Dendritic cell treated with granulocyte-macrophage colony-stimulating factor and Interleukin-4, amounts not matched to agents 40 ng/mL and 50 ng/mL, for 4 days (primary cell): ENCODE data around the gene SOX14.

Experiments used
- H3K27ac Mint-ChIP-seq: one replicate; pipeline ENCODE4 v1.8.0; 2022; ENCODE audit warnings: mild to moderate bottlenecking, mixed read lengths
- H3K27me3 Mint-ChIP-seq: one replicate; pipeline ENCODE4 v1.8.0; 2022; ENCODE audit warnings: mild to moderate bottlenecking, mixed read lengths
- H3K36me3 Mint-ChIP-seq: one replicate; pipeline ENCODE4 v1.8.0; 2022; ENCODE audit warnings: low read depth, mixed read lengths
- H3K4me1 Mint-ChIP-seq: one replicate; pipeline ENCODE4 v1.8.0; 2022; ENCODE audit warnings: low read depth, mixed read lengths
- H3K4me3 Mint-ChIP-seq: one replicate; pipeline ENCODE4 v1.8.0; 2022; ENCODE audit warnings: mild to moderate bottlenecking, moderate library complexity, mixed read lengths
- H3K9me3 Mint-ChIP-seq: one replicate; pipeline ENCODE4 v1.8.0; 2022; ENCODE audit warnings: mixed read lengths
- intact Hi-C: fragments of 100-400 bp; cut with micrococcal nuclease; formaldehyde crosslinking; loops from one replicate; pipeline ENCODE4 v1.15.0; 2022

The SOX14 gene

DNA sequence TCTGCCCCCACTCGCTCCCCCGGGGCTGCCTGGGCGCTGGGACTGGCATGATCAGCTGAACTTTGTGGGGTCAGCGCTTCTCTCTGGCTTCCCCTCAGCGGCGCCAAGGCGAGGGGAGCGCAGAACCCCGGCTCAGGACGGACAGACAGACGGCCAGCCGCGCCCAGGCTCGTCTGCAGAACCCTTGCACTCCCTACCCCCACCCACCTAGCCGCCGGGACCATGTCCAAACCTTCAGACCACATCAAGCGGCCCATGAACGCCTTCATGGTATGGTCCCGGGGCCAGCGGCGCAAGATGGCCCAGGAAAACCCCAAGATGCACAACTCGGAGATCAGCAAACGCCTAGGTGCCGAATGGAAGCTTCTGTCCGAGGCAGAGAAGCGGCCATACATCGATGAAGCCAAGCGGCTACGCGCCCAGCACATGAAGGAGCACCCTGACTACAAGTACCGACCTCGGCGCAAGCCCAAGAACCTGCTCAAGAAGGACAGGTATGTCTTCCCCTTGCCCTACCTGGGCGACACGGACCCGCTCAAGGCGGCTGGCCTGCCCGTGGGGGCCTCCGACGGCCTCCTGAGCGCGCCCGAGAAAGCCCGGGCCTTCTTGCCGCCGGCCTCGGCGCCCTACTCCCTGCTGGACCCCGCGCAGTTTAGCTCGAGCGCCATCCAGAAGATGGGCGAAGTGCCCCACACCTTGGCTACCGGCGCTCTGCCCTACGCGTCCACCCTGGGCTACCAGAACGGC, 621 bp downstream of the SOX14 start:
- intact Hi-C loops: no loop called here
- no peak overlapping the region for H3K4me3 Mint-ChIP-seq

DNA sequence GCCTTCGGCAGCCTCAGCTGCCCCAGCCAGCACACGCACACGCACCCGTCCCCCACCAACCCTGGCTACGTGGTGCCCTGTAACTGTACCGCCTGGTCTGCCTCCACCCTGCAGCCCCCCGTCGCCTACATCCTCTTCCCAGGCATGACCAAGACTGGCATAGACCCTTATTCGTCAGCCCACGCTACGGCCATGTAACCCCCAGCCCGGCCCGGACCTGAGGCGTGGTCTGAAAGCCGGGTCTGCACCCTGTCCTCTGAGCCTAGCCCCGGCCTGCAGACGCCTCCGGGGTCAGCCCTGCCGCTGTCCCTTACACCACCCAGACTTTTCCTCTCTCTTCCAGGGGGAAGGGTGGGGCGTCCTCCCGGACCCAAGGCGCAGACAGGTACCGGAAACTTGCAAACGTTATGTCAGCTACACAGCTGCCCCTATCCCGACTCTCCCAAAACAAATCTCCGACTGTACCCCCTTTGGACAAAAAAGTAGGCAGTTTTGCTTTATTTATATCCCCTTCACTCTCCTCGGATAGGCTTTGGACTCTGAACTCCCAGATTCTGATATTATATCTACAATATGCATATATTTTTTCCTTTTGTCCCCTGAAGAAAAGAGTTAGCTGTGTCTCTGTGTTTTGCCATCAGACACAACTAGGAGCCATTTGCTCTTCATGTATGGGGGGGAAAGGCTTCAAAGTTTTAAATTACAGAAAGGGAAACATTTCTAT, 1.4 kb downstream of the SOX14 start:
- intact Hi-C loops: no loop called here
- Mint-ChIP-seq H3K4me1 (peaks cover 14% of the 10 kb centered on the region), H3K27me3 (peaks cover 100% of the 10 kb centered on the region), H3K36me3 (no peaks in the 10 kb centered on the region), H3K27ac (no peak overlapping the region), H3K4me3 (no peak overlapping the region), H3K9me3 (no peaks in the 10 kb centered on the region)

More for the DNA sequence above, 621 bp downstream of the SOX14 start:
- Mint-ChIP-seq H3K36me3 (no peaks in the 10 kb centered on the region), H3K4me1 (peaks cover 14% of the 10 kb centered on the region), H3K27ac (no peak overlapping the region), H3K9me3 (no peaks in the 10 kb centered on the region), H3K27me3 (peaks cover 99% of the 10 kb centered on the region)

DNA sequence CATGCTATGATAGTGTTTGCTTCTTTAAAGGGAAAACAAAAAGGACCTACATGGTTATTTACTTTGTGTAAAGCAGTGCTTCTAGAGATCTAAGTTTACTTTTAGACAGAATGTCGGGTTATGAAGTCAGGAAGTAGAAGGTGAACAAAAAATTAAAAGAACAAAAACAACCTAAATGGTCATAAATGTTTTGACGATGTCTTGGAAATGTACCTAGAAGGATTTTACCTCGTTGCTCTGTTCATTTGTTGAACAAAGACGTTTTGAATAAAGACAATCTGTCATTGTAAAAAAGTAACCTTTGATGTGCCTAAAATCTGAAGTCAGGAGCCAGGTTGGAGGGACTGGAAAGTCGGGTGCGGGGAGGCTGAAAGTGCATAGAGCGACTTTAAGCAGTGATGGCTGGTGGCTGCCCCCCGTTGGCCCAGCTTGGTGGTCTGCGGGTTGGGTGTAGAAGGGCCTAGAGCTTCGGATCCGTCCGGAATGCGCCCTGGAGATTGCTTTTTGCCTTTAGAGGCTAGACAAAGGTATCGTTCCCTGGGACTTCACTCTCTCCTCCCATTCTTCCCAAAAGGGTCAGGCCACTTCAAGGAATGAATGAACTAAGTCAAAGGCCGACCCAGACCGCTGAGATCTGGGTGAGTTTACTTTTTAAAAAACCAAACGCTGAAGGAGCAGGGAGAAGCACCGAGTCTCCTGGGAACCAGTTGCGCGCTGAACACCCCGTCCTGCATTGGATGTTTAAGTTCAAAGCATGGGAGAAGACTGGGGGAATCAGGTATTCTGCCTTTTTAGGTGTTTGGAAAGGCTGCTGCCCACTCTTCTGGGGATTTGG, 2.1 kb downstream of the SOX14 start:
- H3K4me1 Mint-ChIP-seq: peaks cover 14% of the 10 kb centered on the region
- peaks cover 100% of the 10 kb centered on the region for H3K27me3 Mint-ChIP-seq
- intact Hi-C loops: no loop called here
- H3K9me3 Mint-ChIP-seq: no peaks in the 10 kb centered on the region
- no peak overlapping the region for H3K27ac Mint-ChIP-seq
- H3K36me3 Mint-ChIP-seq: no peaks in the 10 kb centered on the region
- no peak overlapping the region for H3K4me3 Mint-ChIP-seq

DNA sequence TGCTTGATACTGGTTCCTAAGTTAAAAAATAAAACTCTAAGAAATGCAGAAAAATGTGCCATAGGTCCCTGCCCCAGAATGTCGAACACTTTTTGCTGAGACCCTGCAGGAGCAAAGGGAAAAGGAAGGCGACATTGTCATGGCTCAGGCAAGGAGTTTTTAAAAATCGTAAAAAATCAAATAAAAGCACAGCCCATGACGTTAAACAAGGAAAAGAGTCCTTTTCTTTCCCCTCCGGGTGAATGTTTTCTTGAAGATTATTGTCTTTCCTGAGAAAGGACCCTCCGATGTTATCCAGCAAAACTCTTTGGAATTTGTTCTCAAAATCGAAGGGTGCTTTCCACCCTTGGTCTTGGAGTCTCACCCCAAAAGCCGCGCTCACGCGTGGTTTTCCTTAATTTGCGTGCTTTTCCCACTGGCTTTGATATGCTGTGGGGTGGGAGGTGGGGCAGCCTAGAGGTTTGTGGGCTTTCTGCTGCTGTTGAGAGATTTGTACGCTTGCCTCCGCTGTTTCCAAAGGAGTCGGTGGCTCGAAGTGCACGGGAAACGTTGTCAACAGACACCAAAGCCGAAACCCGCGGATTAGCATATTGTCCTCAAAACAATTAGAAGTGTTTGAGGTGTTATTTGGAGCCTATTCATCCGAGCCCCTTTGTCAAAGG, 2.9 kb downstream of the SOX14 start:
- H3K9me3 Mint-ChIP-seq: no peaks in the 10 kb centered on the region
- H3K36me3 Mint-ChIP-seq: no peaks in the 10 kb centered on the region
- peaks cover 100% of the 10 kb centered on the region for H3K27me3 Mint-ChIP-seq
- intact Hi-C loops: no loop called here
- H3K4me3 Mint-ChIP-seq: no peak overlapping the region
- H3K4me1 Mint-ChIP-seq: peaks cover 20% of the 10 kb centered on the region
- no peak overlapping the region for H3K27ac Mint-ChIP-seq

DNA sequence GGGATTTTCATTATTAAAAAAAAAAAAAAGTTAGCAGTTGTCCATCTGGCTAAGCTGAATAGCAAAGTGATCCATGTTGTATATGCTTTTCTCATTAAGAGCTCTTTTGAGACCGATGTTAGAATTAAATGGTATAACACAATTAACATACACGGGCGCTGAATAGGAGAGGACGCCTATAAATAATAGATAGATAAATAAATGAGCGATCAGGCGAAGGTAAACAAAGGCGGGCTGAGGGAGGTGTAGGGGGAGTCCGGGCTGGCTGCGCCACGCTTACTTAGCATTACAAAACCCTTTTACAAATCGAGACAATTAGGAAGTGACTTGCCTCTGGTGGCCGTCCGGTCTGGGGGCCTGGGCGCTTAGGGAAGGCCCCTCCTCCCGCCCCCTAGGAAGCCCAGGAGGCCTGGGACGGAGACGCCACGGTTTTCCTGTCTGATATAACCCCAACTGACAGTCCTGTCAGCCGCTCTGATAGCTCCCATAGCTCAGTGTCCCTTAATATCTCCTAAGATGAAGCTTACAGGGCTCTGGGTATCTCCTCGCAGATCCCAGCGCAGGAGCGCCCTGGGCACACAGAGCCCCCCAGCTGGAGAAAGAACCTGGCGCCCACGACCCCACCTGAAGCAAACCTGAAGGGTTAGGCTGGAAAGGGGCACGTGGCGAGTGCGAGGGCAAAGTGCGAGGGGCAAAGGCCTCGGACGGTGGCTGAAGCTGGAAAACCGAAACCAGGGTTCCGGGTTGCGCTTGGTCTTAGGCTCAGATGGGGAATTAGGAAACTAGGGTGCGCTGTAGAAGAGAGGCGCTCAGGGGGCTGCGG, 3.6 kb downstream of the SOX14 start:
- H3K9me3 Mint-ChIP-seq: no peaks in the 10 kb centered on the region
- H3K27me3 Mint-ChIP-seq: peaks cover 99% of the 10 kb centered on the region
- H3K4me3 Mint-ChIP-seq: peak overlapping the region; percentile 24
- H3K36me3 Mint-ChIP-seq: no peaks in the 10 kb centered on the region
- H3K27ac Mint-ChIP-seq: no peak overlapping the region
- intact Hi-C loops: no loop called here
- peaks cover 20% of the 10 kb centered on the region for H3K4me1 Mint-ChIP-seq

DNA sequence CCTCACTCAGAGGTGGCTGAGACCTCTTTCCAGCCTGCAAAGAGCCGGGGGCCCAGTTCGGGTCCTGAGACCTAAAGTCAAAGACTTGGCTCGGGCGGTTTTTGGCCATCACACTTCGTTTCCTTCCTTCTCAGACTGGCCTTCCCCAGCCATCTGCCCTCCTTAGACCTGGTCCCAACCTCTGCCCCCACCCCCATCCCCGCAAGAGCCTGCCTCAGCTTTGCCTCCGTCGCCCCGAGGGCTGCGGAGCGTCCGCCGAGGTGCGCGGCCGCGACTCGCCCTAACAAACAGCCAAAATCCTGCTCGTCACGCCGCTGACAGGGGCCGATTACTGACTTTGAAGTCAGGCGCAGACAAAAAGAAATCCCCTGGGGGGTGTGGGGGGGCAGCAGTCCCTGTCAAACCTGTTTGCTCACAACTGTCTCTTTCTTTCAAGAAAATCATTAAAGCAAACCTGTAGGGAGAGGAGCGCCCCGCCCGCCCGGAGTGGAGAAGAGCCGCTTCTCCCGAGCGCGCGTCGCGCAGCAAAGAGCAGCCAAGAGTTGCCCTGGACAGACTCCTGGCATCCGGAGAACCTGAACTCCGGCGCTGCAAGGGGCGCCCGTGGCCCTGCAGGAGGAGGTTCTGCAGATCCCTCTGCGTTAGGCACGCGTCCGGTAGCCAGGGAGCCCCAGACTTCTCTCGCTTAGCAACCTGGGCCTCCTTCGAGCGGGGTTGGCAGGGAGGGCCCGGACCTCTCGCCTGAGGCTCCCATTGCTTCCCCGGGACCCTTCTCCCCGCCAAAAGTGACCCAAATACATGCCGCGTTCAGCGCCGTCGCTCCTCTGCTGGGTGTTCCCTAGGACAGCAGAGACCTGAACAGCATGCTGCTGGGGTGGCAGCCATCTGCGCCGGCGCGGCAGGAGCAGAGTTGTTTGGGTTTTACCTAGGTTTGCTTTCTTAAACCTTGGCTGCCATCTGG, 4.5 kb downstream of the SOX14 start:
- H3K4me1 Mint-ChIP-seq: peaks cover 20% of the 10 kb centered on the region
- no peaks in the 10 kb centered on the region for H3K9me3 Mint-ChIP-seq
- H3K4me3 Mint-ChIP-seq: no peak overlapping the region
- intact Hi-C loops: no loop called here
- H3K36me3 Mint-ChIP-seq: no peaks in the 10 kb centered on the region
- no peak overlapping the region for H3K27ac Mint-ChIP-seq
- peaks cover 98% of the 10 kb centered on the region for H3K27me3 Mint-ChIP-seq

DNA sequence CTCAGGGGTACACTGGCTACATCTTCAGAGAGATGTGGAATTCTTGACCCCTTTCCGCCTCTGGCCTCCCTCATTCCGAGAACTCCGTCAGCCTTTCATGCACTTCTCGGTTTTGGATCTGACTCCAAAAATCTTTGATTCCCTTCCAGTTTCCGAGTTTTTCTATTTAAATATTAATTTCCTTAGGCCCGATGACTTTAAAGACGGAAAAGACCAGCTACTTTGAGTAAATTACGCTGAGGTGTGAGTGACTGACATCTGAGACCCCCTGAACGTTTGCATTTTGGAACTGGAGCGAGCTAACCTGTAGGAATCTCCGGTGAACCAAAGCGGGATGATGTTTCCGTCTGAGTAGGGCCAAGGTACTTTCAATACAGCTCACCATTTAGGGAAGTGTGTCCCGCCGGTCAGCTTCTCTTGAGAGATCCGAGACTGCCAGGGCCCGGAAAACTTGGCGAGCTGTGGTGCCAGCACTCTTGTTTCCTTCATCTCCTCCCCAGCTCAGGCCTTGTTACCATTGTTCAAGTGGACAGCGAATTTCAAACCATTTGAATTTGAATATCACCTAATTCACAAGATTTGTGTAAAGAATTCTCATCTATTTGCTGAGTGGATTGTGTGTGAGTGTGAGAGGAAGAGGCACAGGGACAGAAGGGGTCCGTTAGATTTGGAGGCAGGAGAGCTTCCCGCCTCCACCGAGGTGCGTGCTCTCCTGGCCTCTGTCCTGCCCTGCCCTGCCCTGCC, 5.4 kb downstream of the SOX14 start:
- H3K4me1 Mint-ChIP-seq: peaks cover 20% of the 10 kb centered on the region
- H3K27me3 Mint-ChIP-seq: peaks cover 98% of the 10 kb centered on the region
- H3K27ac Mint-ChIP-seq: no peak overlapping the region
- H3K9me3 Mint-ChIP-seq: no peaks in the 10 kb centered on the region
- intact Hi-C loops: no loop called here
- H3K36me3 Mint-ChIP-seq: no peaks in the 10 kb centered on the region
- H3K4me3 Mint-ChIP-seq: no peak overlapping the region

DNA sequence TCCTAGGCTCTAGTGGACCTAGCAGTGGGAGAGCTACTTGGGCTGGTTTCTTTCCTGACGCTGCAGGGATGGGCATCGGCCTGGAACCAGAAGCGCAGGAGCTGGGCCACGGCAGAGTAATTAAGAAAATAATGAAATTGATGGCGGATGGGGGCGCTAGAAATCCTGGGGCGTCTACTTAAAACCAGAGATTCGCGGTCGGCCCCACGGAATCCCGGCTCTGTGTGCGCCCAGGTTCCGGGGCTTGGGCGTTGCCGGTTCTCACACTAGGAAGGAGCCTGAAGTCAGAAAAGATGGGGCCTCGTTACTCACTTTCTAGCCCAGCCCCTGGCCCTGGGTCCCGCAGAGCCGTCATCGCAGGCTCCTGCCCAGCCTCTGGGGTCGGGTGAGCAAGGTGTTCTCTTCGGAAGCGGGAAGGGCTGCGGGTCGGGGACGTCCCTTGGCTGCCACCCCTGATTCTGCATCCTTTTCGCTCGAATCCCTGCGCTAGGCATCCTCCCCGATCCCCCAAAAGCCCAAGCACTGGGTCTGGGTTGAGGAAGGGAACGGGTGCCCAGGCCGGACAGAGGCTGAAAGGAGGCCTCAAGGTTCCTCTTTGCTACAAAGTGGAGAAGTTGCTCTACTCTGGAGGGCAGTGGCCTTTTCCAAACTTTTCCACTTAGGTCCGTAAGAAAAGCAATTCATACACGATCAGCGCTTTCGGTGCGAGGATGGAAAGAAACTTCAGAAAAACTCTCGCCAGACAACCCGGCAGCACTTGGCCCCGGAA, 6.1 kb downstream of the SOX14 start:
- H3K36me3 Mint-ChIP-seq: no peaks in the 10 kb centered on the region
- no peak overlapping the region for H3K4me3 Mint-ChIP-seq
- no peak overlapping the region for H3K27ac Mint-ChIP-seq
- peaks cover 20% of the 10 kb centered on the region for H3K4me1 Mint-ChIP-seq
- peaks cover 98% of the 10 kb centered on the region for H3K27me3 Mint-ChIP-seq
- intact Hi-C loops: no loop called here
- no peaks in the 10 kb centered on the region for H3K9me3 Mint-ChIP-seq

DNA sequence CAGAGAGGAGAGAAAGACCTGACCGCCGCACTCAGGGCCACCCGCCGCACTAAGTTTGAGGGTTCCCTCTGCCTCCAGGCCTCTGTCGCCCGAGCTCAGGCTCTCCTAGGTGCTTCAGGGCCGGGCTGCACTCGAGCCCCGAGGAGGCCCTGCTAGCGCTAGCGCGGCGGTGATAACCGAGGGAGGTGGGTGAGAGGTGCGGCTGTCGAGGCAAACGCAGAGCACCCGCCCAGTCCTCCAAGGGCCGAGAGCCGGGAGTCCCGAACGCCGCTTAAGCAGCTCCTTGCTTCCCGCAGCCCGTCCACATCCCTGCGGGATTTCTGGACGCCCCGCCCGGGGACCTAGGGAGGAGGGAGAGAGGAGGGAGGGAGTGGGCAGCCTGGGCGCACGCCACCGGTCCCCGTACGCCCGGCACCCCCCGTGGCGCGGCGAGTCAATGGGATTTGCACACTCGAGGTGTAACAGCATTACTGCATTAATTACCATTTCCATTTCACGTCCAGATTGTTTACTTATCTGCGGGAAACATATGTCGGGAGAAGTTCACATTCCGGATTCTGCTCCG, 6.8 kb downstream of the SOX14 start:
- H3K9me3 Mint-ChIP-seq: no peaks in the 10 kb centered on the region
- intact Hi-C loops: no loop called here

DNA sequence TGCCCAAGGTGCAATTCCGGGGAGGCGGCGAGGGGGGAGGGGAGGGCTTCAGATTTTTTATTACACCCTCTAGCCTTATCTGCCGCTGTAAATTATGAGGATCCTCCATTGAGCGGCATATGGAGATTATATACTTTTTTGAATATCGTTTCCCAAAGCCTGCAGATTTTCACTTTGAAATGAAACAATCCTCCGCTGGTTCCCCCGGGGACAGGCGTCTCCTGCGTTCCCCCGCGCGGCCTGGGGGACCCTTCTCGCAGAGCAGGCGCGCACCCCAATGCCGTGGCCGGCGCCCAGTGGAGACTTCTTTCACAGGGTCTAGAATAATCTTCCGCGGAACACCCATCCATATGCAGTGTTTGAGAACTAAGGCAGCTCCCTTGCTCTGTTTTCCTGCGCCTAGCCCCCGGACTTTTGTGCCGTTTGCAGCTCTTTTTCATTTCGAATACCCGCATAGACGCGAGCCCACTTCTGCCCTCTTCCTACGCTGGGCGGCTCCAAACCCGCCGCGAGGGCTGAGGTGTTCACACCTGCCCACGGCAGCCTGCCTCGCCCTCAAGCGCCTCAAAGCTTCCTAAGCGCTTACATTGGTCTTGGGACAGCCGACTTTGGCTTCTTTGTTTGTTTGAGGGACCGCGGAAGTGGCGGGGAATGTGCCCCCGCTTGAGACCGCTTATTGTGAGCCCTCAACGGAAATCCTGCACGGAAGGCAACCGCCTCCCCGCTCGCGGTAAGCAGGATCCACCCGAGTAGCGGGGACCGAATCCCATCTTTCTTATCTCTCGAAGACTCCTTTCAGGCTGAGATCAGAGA, 7.5 kb downstream of the SOX14 start:
- H3K9me3 Mint-ChIP-seq: no peaks in the 10 kb centered on the region
- peaks cover 91% of the 10 kb centered on the region for H3K27me3 Mint-ChIP-seq
- peaks cover 20% of the 10 kb centered on the region for H3K4me1 Mint-ChIP-seq
- no peaks in the 10 kb centered on the region for H3K36me3 Mint-ChIP-seq
- no peak overlapping the region for H3K4me3 Mint-ChIP-seq
- intact Hi-C loops: no loop called here
- no peak overlapping the region for H3K27ac Mint-ChIP-seq

More for the DNA sequence above, 6.8 kb downstream of the SOX14 start:
- peaks cover 20% of the 10 kb centered on the region for H3K4me1 Mint-ChIP-seq
- no peak overlapping the region for H3K4me3 Mint-ChIP-seq
- H3K27me3 Mint-ChIP-seq: peaks cover 95% of the 10 kb centered on the region
- H3K36me3 Mint-ChIP-seq: no peaks in the 10 kb centered on the region
- no peak overlapping the region for H3K27ac Mint-ChIP-seq
